Amygdala (tissue), 56 donors: Measurements from ENCODE around the gene AHRR.
A peak's percentile ranks its signal among the peaks of the same experiment; 100 is the strongest.
"Not testable (repeated sequence)": the region's sequence is repeated elsewhere in the genome, so short reads cannot be mapped to it uniquely, and the experiment has no call there.

Source experiments
- DNase-seq, 56 donors: peaks; one replicate each; lab custom pipeline; 2025; lab: John Stamatoyannopoulos, UW

AHRR gene

GRCh38 chr5:362978-363765 is 41.7 kb downstream of the AHRR start:
- no peak for DNase-seq

- DNase-seq = no peak
Measured at GRCh38 chr5:364497-364896, 43.0 kb downstream of the AHRR start.

- no peak for DNase-seq
Measured at GRCh38 chr5:366541-367357, 45.2 kb downstream of the AHRR start.

GRCh38 chr5:367358-368130 is 46.0 kb downstream of the AHRR start:
- DNase-seq = no peak

GRCh38 chr5:368183-369084 is 46.9 kb downstream of the AHRR start:
- DNase-seq = no peak

- DNase-seq = no peak
Measured at GRCh38 chr5:369151-369868, 47.8 kb downstream of the AHRR start.

- not testable (repeated sequence) for DNase-seq
Measured at GRCh38 chr5:369869-370236, 48.3 kb downstream of the AHRR start.

GRCh38 chr5:370311-370958 is 48.9 kb downstream of the AHRR start:
- no peak for DNase-seq

GRCh38 chr5:370959-371810 is 49.7 kb downstream of the AHRR start:
- no peak for DNase-seq

GRCh38 chr5:371811-372555 is 50.5 kb downstream of the AHRR start:
- DNase-seq = no peak

GRCh38 chr5:372556-372995 is 51.1 kb downstream of the AHRR start:
- DNase-seq = no peak

GRCh38 chr5:372996-373709 is 51.6 kb downstream of the AHRR start:
- no peak for DNase-seq

GRCh38 chr5:373710-374602 is 52.4 kb downstream of the AHRR start:
- DNase-seq = peak in 3 of 56 donors; percentile 15 to 21 (median 21)

- no peak for DNase-seq
Measured at GRCh38 chr5:374631-375335, 53.3 kb downstream of the AHRR start.
